A673 (cell line): ENCODE measurements around the gene NMUR1. TPM values are rescaled to one million over a fixed set of nuclear protein-coding genes. Genes with fewer than 3 reads are reported as not detected.
A peak's percentile ranks its signal among the peaks of the same experiment; 100 is the strongest.

Experiments
- BruUV-seq: library from RNA; stranded (reverse); fragments of 400-500 nt; replicated peaks from 2 replicates; lab custom pipeline; 2021; lab: Mats Ljungman, UMichigan
- CTCF ChIA-PET: fragments of 300-600 bp; sonication (Branson Sonifier 250); formaldehyde crosslinking; loops from one replicate; lab custom pipeline; 2022; ENCODE audit warnings: antibody characterized with exemption; lab: Charles Lee
- POLR2A ChIA-PET: fragments of 300-600 bp; sonication (Branson Sonifier 250); formaldehyde crosslinking; loops from one replicate; lab custom pipeline; 2022; ENCODE audit warnings: antibody characterized with exemption; ENCODE audit not compliant: low non-redundant PET; lab: Charles Lee
- DNase-seq: peaks from one replicate; pipeline ENCODE4 v3.0.0-alpha.2; 2015; ENCODE audit warnings: low spot score
- H3K27ac ChIP-seq: fragments of 200-600 bp; sonication (generic); 2 replicates; pipeline ENCODE4 v1.5.1; 2016; ENCODE audit warnings: mixed run types, low read depth, mild to moderate bottlenecking, mixed read lengths, antibody characterized with exemption, low read length; ENCODE audit not compliant: poor library complexity, severe bottlenecking
- H3K27me3 ChIP-seq: fragments of 200-600 bp; sonication (generic); replicated peaks from 2 replicates; pipeline ENCODE4 v1.6.1; 2017; ENCODE audit warnings: mixed run types, low read depth, mild to moderate bottlenecking, mixed read lengths, antibody characterized with exemption, low read length; ENCODE audit not compliant: insufficient read depth, poor library complexity
- H3K36me3 ChIP-seq: fragments of 200-600 bp; sonication (generic); 2 replicates; pipeline ENCODE4 v1.6.1; 2016; ENCODE audit warnings: mixed run types, mild to moderate bottlenecking, mixed read lengths, antibody characterized with exemption, low read length; ENCODE audit not compliant: insufficient read depth, poor library complexity, severe bottlenecking
- H3K4me1 ChIP-seq: fragments of 200-600 bp; sonication (generic); 2 replicates; pipeline ENCODE4 v1.6.1; 2017; ENCODE audit warnings: mixed run types, mild to moderate bottlenecking, mixed read lengths, antibody characterized with exemption, low read length; ENCODE audit not compliant: insufficient read depth, poor library complexity, severe bottlenecking
- H3K4me3 ChIP-seq: fragments of 200-600 bp; sonication (generic); 2 replicates; pipeline ENCODE4 v1.5.1; 2016; ENCODE audit warnings: low read depth, mixed run types, mild to moderate bottlenecking, mixed read lengths, low read length; ENCODE audit not compliant: poor library complexity, severe bottlenecking
- H3K9me3 ChIP-seq: fragments of 200-600 bp; sonication (generic); 2 replicates; pipeline ENCODE4 v1.6.1; 2016; ENCODE audit warnings: mixed run types, low read depth, mild to moderate bottlenecking, mixed read lengths, antibody characterized with exemption, low read length; ENCODE audit not compliant: poor library complexity, severe bottlenecking
- EZH2 ChIP-seq: fragments of 200-600 bp; sonication (generic); IDR thresholded peaks from 2 replicates; pipeline ENCODE4 v1.6.1; 2017; ENCODE audit warnings: borderline replicate concordance, low read depth, mild to moderate bottlenecking, mixed read lengths, antibody characterized with exemption, low read length; ENCODE audit not compliant: poor library complexity, severe bottlenecking
- intact Hi-C: fragments of 100-400 bp; cut with micrococcal nuclease; formaldehyde crosslinking; loops from one replicate; pipeline ENCODE4 v1.10.0; 2022; ENCODE audit not compliant: unreplicated experiment
- total RNA-seq: library from RNA; stranded (reverse); gene quantifications from 2 replicates; pipeline ENCODE4 v1.2.3, GENCODE V29; 2021
- TF ChIP-seq, protein P1 (sequence below): fragments of 300-800, 200-600 bp; sonication (generic); conservative IDR thresholded peaks from 2 replicates; pipeline ENCODE4 v1.5.1; 2017; ENCODE audit warnings: low read depth, mild to moderate bottlenecking, antibody characterized with exemption, low read length, moderate library complexity, mixed read lengths

NMUR1 gene
- total RNA-seq, 1 experiment from 2014 or later = not detected

- H3K4me3 ChIP-seq = no peak overlapping the region
- H3K27me3 ChIP-seq = no peaks in the 10 kb centered on the region
- no peak for TF ChIP-seq EZH2
- TF ChIP-seq, protein P1, sequence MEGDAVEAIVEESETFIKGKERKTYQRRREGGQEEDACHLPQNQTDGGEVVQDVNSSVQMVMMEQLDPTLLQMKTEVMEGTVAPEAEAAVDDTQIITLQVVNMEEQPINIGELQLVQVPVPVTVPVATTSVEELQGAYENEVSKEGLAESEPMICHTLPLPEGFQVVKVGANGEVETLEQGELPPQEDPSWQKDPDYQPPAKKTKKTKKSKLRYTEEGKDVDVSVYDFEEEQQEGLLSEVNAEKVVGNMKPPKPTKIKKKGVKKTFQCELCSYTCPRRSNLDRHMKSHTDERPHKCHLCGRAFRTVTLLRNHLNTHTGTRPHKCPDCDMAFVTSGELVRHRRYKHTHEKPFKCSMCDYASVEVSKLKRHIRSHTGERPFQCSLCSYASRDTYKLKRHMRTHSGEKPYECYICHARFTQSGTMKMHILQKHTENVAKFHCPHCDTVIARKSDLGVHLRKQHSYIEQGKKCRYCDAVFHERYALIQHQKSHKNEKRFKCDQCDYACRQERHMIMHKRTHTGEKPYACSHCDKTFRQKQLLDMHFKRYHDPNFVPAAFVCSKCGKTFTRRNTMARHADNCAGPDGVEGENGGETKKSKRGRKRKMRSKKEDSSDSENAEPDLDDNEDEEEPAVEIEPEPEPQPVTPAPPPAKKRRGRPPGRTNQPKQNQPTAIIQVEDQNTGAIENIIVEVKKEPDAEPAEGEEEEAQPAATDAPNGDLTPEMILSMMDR = peak; percentile 54
- CTCF ChIA-PET = no interaction called here
- intact Hi-C loops = no loop called here
- BruUV-seq = no TSS peak
- no peak overlapping the region for H3K27ac ChIP-seq
- no peaks in the 10 kb centered on the region for H3K36me3 ChIP-seq
- H3K9me3 ChIP-seq = no peaks in the 10 kb centered on the region
- POLR2A ChIA-PET = no interaction called here
- peak; percentile 45 for DNase-seq
- no peaks in the 10 kb centered on the region for H3K4me1 ChIP-seq
Observed at GRCh38 chr2:231541645-231542044, 11.4 kb upstream of the NMUR1 start.

- Histone ChIP-seq H3K4me1 (no peaks in the 10 kb centered on the region), H3K4me3 (no peak overlapping the region), H3K27ac (no peak overlapping the region), H3K9me3 (no peaks in the 10 kb centered on the region), H3K36me3 (no peaks in the 10 kb centered on the region), H3K27me3 (no peaks in the 10 kb centered on the region)
- ChIA-PET POLR2A (no interaction called here), CTCF (no interaction called here)
- no TSS peak for BruUV-seq
- no peak for TF ChIP-seq EZH2
- TF ChIP-seq, protein P1 = no peak
- intact Hi-C loops = no loop called here
- no peak for DNase-seq
Observed at GRCh38 chr2:231539991-231540390, 9.7 kb upstream of the NMUR1 start.

DNA sequence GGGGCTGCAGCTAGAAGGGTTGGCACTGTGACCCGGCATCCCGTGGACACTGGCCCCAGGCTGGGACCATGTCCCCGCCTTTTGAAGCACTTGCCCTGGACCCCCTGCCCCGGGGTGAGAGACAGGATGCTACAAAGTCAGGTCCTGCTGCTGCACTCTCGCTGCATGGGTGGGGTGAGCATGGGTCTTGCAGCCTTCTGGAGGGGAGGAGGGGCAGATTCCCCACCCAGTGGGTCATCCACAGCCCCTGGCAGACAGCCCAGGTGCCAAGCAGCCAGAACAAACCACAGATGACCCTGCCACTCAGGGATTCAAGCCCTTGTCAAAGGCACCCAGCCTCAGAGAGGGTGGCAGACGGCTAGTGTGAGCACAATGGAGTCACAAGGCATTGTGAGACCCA lies 5.7 kb upstream of the NMUR1 start:
- H3K4me1 ChIP-seq = no peaks in the 10 kb centered on the region
- CTCF ChIA-PET = no interaction called here
- H3K4me3 ChIP-seq = no peak overlapping the region

More for the DNA sequence above, 5.7 kb upstream of the NMUR1 start:
- POLR2A ChIA-PET = no interaction called here
- H3K27ac ChIP-seq = no peak overlapping the region
- H3K36me3 ChIP-seq = no peaks in the 10 kb centered on the region
- DNase-seq = no peak
- no TSS peak for BruUV-seq
- no peaks in the 10 kb centered on the region for H3K9me3 ChIP-seq
- TF ChIP-seq, protein P1 = no peak
- no peak for TF ChIP-seq EZH2
- intact Hi-C loops = no loop called here
- H3K27me3 ChIP-seq = no peaks in the 10 kb centered on the region
